Ascending aorta (tissue), 2 donors: Measurements from ENCODE around the gene TNIP2. TPM values are rescaled to one million over a fixed set of nuclear protein-coding genes. Genes with fewer than 3 reads are reported as not detected.
A peak's percentile ranks its signal among the peaks of the same experiment; 100 is the strongest.

Experiments
- DNase-seq, 2 donors: peaks; one replicate each; pipeline ENCODE4 v3.0.0-alpha.2; 2019; ENCODE audit warnings: low spot score in 2 of 2
- H3K27ac ChIP-seq, 2 donors: fragments of 200-600 bp; sonication (generic); one replicate each; pipeline ENCODE4 v1.5.1; 2016 to 2017; ENCODE audit warnings: mild to moderate bottlenecking in 1 of 2
- H3K27me3 ChIP-seq: fragments of 200-600 bp; sonication (generic); one replicate; pipeline ENCODE4 v1.5.1; 2017
- H3K36me3 ChIP-seq, 2 donors: fragments of 200-600 bp; sonication (generic); one replicate each; pipeline ENCODE4 v1.5.1; 2016
- H3K4me1 ChIP-seq, 2 donors: fragments of 200-600 bp; sonication (generic); one replicate each; pipeline ENCODE4 v1.5.1; 2016 to 2017; ENCODE audit warnings: mild to moderate bottlenecking in 1 of 2
- H3K4me3 ChIP-seq, 2 donors: fragments of 200-600 bp; sonication (generic); one replicate each; pipeline ENCODE4 v1.5.1; 2016 to 2017; ENCODE audit warnings: mild to moderate bottlenecking in 1 of 2
- H3K9me3 ChIP-seq, 2 donors: fragments of 200-600 bp; sonication (generic); one replicate each; pipeline ENCODE4 v1.5.1; 2016
- CTCF ChIP-seq, 3 experiments: fragments of 200-600 bp in 2 of 3; fragments of 450-650 bp in 1 of 3; sonication (generic) in 2 of 3; IDR thresholded peaks; one replicate each; pipeline ENCODE4 v1.5.1; 2016 to 2019; ENCODE audit warnings: antibody characterized with exemption in 3 of 3, mild to moderate bottlenecking in 1 of 3, moderate library complexity in 1 of 3
- intact Hi-C: fragments of 100-400 bp; cut with DNase I; formaldehyde crosslinking; loops from one replicate; pipeline ENCODE4 v1.15.1; 2023
- total RNA-seq: library from RNA; depleted of rRNA; stranded (reverse); fragments of >200 nt; gene quantifications from one replicate; pipeline ENCODE4 v1.1.0, GENCODE V29; 2016

Gene TNIP2
- total RNA-seq, 1 donor from 2014 or later, result 65.6 TPM

DNA sequence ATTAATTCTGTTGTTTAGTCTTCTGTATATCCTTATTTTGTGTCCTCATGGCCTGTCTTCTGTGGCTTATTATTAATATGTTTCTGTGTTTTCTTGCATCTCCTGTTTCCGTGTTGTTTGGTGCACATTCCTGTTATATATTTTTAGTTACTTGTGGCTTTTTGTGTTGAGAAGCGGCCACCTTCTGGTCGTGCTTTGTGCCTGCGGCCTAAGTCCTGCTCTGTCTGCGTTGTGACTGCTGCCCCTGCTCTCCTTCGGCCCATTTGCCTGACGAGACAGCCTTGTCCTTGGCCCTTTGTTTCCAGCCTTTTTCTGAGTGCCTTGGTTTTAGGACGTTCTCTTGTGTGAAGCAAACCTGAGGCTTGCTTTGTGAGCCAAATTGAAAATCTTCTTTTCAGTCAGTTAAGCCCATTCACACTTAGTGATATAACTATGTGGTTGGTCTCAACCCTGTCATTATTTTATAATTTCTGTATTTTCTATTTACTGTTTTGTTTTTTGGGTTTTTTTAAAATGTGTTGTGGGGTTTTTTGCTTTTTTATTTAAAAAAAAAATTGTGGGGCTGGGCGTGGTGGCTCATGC is 43.8 kb downstream of the TNIP2 start:
- intact Hi-C loops, result no loop called here
- Histone ChIP-seq H3K27ac (no peak overlapping the region), H3K4me1 (peaks cover 2 to 4% of the 10 kb centered on the region in 2 donors), H3K9me3 (no peaks in the 10 kb centered on the region), H3K27me3 (no peaks in the 10 kb centered on the region), H3K36me3 (peaks cover 12 to 26% of the 10 kb centered on the region in 2 donors), H3K4me3 (no peak overlapping the region)
- no peak for TF ChIP-seq CTCF (IDR thresholded peaks at IDR 0.05)
- DNase-seq, result no peak

GRCh38 chr4:2702770-2703169 is 53.4 kb downstream of the TNIP2 start:
- Histone ChIP-seq H3K4me3 (no peak overlapping the region), H3K27ac (no peak overlapping the region), H3K9me3 (no peaks in the 10 kb centered on the region), H3K27me3 (no peaks in the 10 kb centered on the region), H3K36me3 (peaks cover 63 to 69% of the 10 kb centered on the region in 2 donors), H3K4me1 (no peaks in the 10 kb centered on the region)
- no peak for DNase-seq
- intact Hi-C loops, result no loop called here
- TF ChIP-seq CTCF (IDR thresholded peaks at IDR 0.05), result no peak

DNA sequence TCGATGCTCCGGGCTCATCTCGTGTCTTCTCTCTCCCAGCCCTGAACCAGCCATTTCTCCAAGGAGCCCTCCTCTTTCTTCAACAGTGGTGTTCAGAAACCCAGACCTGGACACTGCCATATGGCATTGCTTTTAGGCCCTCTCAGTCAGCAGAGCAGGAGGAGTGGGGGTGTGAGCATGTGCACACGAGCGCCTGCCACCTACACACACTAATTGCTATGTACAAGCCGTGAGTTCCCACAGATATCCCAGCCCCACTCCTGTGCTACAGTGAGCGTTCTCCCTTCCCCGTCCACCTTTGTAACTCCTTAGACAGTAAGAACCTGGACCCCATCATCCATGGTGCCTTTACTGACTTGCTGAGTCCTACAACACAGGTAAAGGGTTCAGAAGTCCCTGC is 53.8 kb downstream of the TNIP2 start:
- intact Hi-C loops, result no loop called here
- TF ChIP-seq CTCF (IDR thresholded peaks at IDR 0.05), result no peak
- peaks cover 67 to 71% of the 10 kb centered on the region in 2 donors for H3K36me3 ChIP-seq
- H3K27me3 ChIP-seq, result no peaks in the 10 kb centered on the region
- DNase-seq, result peak in 1 of 2 donors; percentile 15
- no peak overlapping the region for H3K27ac ChIP-seq
- H3K4me3 ChIP-seq, result no peak overlapping the region
- no peaks in the 10 kb centered on the region for H3K9me3 ChIP-seq
- no peaks in the 10 kb centered on the region for H3K4me1 ChIP-seq

- Histone ChIP-seq H3K36me3 (peaks cover 82 to 94% of the 10 kb centered on the region in 2 donors), H3K4me3 (no peak overlapping the region), H3K27me3 (no peaks in the 10 kb centered on the region), H3K27ac (no peak overlapping the region), H3K9me3 (no peaks in the 10 kb centered on the region), H3K4me1 (no peaks in the 10 kb centered on the region)
- intact Hi-C loops, result no loop called here
- TF ChIP-seq CTCF (IDR thresholded peaks at IDR 0.05), result no peak
- no peak for DNase-seq
These were observed 56.1 kb downstream of the TNIP2 start for GRCh38 chr4:2700031-2700430.

DNA sequence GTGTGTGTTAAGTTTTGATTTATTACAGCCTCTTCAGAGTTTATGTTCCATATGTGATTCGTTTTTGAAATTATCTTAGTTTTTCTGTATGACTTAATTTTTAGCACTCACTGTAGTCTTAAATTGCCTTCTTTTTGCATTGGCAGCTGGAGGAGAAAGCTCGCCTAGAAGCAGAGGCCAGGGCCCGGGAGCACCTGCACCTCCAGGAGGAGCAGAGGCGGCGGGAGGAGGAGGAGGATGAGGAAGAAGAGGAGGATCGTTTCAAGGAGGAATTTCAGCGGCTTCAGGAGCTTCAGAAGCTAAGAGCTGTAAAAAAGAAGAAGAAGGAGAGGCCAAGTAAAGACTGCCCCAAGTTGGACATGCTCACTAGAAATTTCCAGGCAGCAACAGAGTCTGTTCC is 56.6 kb downstream of the TNIP2 start:
- no peaks in the 10 kb centered on the region for H3K9me3 ChIP-seq
- no peaks in the 10 kb centered on the region for H3K27me3 ChIP-seq
- intact Hi-C loops, result no loop called here
- no peak for TF ChIP-seq CTCF (IDR thresholded peaks at IDR 0.05)
- H3K36me3 ChIP-seq, result peaks cover 82 to 97% of the 10 kb centered on the region in 2 donors
- no peak overlapping the region for H3K27ac ChIP-seq
- no peak for DNase-seq
- H3K4me3 ChIP-seq, result no peak overlapping the region
- H3K4me1 ChIP-seq, result no peaks in the 10 kb centered on the region
